GM19351 (cell line): ENCODE data around the gene CEP170B.
"Not testable (repeated sequence)": the region's sequence is repeated elsewhere in the genome, so short reads cannot be mapped to it uniquely, and the experiment has no call there.

ENCODE experiments used
- ATAC-seq: cut with Tn5 transposase; IDR thresholded peaks from one replicate; pipeline ENCODE4 v1.9.1; 2021; ENCODE audit warnings: mild to moderate bottlenecking, moderate library complexity; ENCODE audit not compliant: unreplicated experiment

Gene CEP170B

GRCh38 chr14:104940526-104941150 lies 75.6 kb downstream of the CEP170B start:
- no peak for ATAC-seq

- ATAC-seq, result no peak
These were observed 76.7 kb downstream of the CEP170B start for GRCh38 chr14:104941508-104942365.

- no peak for ATAC-seq
These were observed 77.5 kb downstream of the CEP170B start for GRCh38 chr14:104942586-104942985.

- ATAC-seq, result not testable (repeated sequence)
These were observed 78.3 kb downstream of the CEP170B start for GRCh38 chr14:104943216-104944015.

- ATAC-seq, result not testable (repeated sequence)
These were observed 78.9 kb downstream of the CEP170B start for GRCh38 chr14:104944016-104944308.

GRCh38 chr14:104944436-104945205 lies 79.6 kb downstream of the CEP170B start:
- ATAC-seq, result not testable (repeated sequence)

- ATAC-seq, result not testable (repeated sequence)
These were observed 80.2 kb downstream of the CEP170B start for GRCh38 chr14:104945266-104945665.
